ENCODE measurements around the gene GPRC5A. TPM values are rescaled to one million over a fixed set of nuclear protein-coding genes. Genes with fewer than 3 reads are reported as not detected.

The GPRC5A gene
- total RNA-seq, 3 donors from 2014 or later (not counting 1 experiment from before 2014, with no cell fraction given), result 0.09 to 0.28 TPM; not detected in 1

DNA sequence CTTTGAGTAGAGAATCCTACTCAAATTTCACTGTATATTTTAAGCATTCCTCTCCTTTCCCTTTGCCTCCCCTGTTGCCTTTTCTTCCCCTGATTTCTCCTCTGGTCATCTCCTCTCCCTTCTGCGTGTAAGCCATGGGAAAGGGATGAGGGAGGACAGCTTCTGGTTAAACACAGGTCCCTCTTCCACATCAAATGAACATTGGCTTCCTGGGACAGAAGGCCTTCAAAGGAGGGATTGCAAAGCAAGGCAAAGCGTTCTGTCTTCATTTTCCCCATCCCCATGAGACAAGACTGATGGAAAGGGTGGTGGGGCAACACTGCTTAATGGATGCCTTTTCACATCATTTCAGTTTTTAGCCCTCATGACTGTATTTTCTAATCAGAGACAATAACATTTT lies 26.2 kb downstream of the GPRC5A start:
- ATAC-seq (no peak), DNase-seq (no peak)
- no CpG with 5 or more reads among the region's 2 CpGs for WGBS (ENCODE audit: insufficient coverage)
- no peak overlapping the region for H3K27ac Mint-ChIP-seq
- peaks cover 15 to 18% of the 10 kb centered on the region in 2 donors for H3K27me3 Mint-ChIP-seq (ENCODE audit: low read depth in 2 of 2)
- Histone ChIP-seq H3K36me3 (ENCODE audit: control insufficient read depth, insufficient read depth, low read length) (no peaks in the 10 kb centered on the region), H3K27me3 (ENCODE audit: control insufficient read depth, insufficient read depth, low read length) (no peaks in the 10 kb centered on the region), H3K4me1 (ENCODE audit: control insufficient read depth, insufficient read depth, low read length) (peaks cover 5% of the 10 kb centered on the region), H3K4me3 (ENCODE audit: low read length) (no peak overlapping the region), H3K27ac (ENCODE audit: low read length) (no peak overlapping the region), H3K9me3 (ENCODE audit: control insufficient read depth, insufficient read depth, low read length) (no peaks in the 10 kb centered on the region)
- no peak overlapping the region for H3K4me3 Mint-ChIP-seq
- peaks cover 7 to 10% of the 10 kb centered on the region in 2 donors for H3K4me1 Mint-ChIP-seq
- no peaks in the 10 kb centered on the region for H3K9me3 Mint-ChIP-seq
- TF ChIP-seq, protein P1, sequence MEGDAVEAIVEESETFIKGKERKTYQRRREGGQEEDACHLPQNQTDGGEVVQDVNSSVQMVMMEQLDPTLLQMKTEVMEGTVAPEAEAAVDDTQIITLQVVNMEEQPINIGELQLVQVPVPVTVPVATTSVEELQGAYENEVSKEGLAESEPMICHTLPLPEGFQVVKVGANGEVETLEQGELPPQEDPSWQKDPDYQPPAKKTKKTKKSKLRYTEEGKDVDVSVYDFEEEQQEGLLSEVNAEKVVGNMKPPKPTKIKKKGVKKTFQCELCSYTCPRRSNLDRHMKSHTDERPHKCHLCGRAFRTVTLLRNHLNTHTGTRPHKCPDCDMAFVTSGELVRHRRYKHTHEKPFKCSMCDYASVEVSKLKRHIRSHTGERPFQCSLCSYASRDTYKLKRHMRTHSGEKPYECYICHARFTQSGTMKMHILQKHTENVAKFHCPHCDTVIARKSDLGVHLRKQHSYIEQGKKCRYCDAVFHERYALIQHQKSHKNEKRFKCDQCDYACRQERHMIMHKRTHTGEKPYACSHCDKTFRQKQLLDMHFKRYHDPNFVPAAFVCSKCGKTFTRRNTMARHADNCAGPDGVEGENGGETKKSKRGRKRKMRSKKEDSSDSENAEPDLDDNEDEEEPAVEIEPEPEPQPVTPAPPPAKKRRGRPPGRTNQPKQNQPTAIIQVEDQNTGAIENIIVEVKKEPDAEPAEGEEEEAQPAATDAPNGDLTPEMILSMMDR (IDR thresholded peaks at IDR 0.05), result no peak
- no peaks in the 10 kb centered on the region for H3K36me3 Mint-ChIP-seq
- intact Hi-C loops (cut with micrococcal nuclease), result loop anchor here (2.0 kb wide), 1 partner anchor 1249 kb away; no protein-coding TSS in a partner anchor

DNA sequence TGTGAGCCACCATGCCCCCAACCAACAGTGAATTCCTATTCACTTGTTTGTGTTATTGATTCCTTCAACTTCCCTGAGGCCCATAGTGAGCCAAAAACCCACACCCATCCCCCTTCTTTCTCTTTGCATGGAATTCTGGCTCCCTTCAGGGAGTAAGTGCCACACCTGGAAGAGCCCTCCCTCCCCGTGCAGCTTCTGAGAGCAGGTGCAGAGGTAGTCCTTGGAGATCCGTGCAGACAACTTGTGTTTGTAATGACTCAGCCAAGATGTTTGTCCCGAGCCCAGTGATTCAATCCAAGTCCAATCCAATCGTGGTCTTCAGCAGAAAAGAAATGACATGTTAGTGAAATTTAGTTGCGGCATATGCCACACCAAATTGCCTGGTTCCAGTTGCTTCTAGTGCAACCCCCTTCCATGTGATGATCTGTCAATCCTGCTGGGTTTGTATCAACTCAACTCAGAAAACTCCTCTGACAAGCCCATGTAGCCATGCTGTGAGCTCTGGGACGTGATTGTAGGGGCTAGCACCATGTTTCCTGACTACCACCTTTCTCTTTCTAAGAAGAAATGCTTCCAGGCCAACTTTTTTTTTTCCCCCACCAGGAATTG lies 27.5 kb downstream of the GPRC5A start:
- H3K4me1 ChIP-seq (ENCODE audit: control insufficient read depth, insufficient read depth, low read length), result peaks cover 5% of the 10 kb centered on the region
- Mint-ChIP-seq H3K4me1 (peaks cover 7 to 10% of the 10 kb centered on the region in 2 donors), H3K9me3 (no peaks in the 10 kb centered on the region), H3K27me3 (ENCODE audit: low read depth in 2 of 2) (peaks cover 15 to 17% of the 10 kb centered on the region in 2 donors), H3K36me3 (no peaks in the 10 kb centered on the region), H3K27ac (no peak overlapping the region), H3K4me3 (no peak overlapping the region)
- H3K9me3 ChIP-seq (ENCODE audit: control insufficient read depth, insufficient read depth, low read length), result no peaks in the 10 kb centered on the region
- DNase-seq, result no peak
- intact Hi-C loops (cut with micrococcal nuclease), result no loop called here
- ATAC-seq, result no peak
- TF ChIP-seq, protein P1 (IDR thresholded peaks at IDR 0.05), result no peak
- H3K4me3 ChIP-seq (ENCODE audit: low read length), result no peak overlapping the region
- no peaks in the 10 kb centered on the region for H3K36me3 ChIP-seq (ENCODE audit: control insufficient read depth, insufficient read depth, low read length)
- 71% methylated on average over 6 of the region's 6 CpGs for WGBS (ENCODE audit: insufficient coverage)
- no peaks in the 10 kb centered on the region for H3K27me3 ChIP-seq (ENCODE audit: control insufficient read depth, insufficient read depth, low read length)
- no peak overlapping the region for H3K27ac ChIP-seq (ENCODE audit: low read length)

DNA sequence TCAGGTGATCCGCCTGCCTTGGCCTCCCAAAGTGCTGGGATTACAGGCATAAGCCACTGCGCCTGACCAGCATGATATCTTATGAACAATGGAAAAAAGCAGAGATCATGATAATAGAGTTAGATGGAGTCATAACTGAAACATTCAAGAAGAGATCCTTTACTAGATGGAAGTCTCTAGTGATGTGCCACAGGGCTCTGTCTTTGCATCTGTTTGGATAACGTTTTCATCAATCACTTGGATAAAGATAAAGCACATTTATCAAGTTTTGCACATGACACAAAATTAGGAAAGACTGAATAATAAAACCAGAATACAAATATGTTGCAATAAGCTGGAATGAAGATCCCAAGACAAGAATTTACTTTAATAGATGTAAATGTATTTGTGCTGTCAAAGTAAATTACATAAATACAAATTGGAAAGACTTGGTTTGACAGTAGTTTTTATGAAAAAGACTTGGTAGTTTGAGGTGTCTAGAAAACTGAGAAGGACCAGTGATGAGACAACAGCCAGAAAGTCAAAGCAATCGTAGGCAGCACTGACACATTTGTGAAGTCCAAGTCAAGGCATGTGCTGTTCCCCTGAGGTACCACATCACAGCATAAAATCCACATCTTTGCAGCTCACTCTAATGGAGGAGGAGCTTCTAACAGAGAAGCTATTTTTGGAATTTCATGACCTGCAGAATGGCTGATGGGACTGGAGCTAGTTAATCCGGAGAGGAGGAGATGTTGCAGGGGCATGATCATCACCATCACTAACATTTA lies 28.5 kb downstream of the GPRC5A start:
- Histone ChIP-seq H3K9me3 (ENCODE audit: control insufficient read depth, insufficient read depth, low read length) (no peaks in the 10 kb centered on the region), H3K4me3 (ENCODE audit: low read length) (no peak overlapping the region), H3K27ac (ENCODE audit: low read length) (no peak overlapping the region), H3K36me3 (ENCODE audit: control insufficient read depth, insufficient read depth, low read length) (no peaks in the 10 kb centered on the region), H3K4me1 (ENCODE audit: control insufficient read depth, insufficient read depth, low read length) (peaks cover 5% of the 10 kb centered on the region), H3K27me3 (ENCODE audit: control insufficient read depth, insufficient read depth, low read length) (no peaks in the 10 kb centered on the region)
- Mint-ChIP-seq H3K36me3 (no peaks in the 10 kb centered on the region), H3K4me3 (no peak overlapping the region), H3K27ac (no peak overlapping the region), H3K9me3 (no peaks in the 10 kb centered on the region), H3K4me1 (peaks cover 7 to 10% of the 10 kb centered on the region in 2 donors), H3K27me3 (ENCODE audit: low read depth in 2 of 2) (peaks cover 17 to 19% of the 10 kb centered on the region in 2 donors)
- DNase-seq, result no peak
- intact Hi-C loops (cut with micrococcal nuclease), result no loop called here
- 82% methylated on average over 5 of the region's 5 CpGs for WGBS (ENCODE audit: insufficient coverage)
- TF ChIP-seq, protein P1 (IDR thresholded peaks at IDR 0.05), result no peak
- no peak for ATAC-seq
